Right cardiac atrium (tissue), 5 donors: ENCODE measurements around the gene CAND1. TPM values are rescaled to one million over a fixed set of nuclear protein-coding genes. Genes with fewer than 3 reads are reported as not detected.

Experiments
- ATAC-seq, 2 donors: fragments of 200-7000 bp; cut with Tn5 transposase; one replicate each; pipeline versions ENCODE4 v1.8.0 to v1.9.1; 2020; ENCODE audit warnings: moderate library complexity in 2 of 2, mild to moderate bottlenecking in 1 of 2
- DNase-seq, 3 donors: peaks; one replicate each; pipeline ENCODE4 v3.0.0-alpha.2; 2020
- H3K27ac ChIP-seq: one replicate; pipeline ENCODE4 v1.5.1; 2013; ENCODE audit warnings: mild to moderate bottlenecking, low read length, control low read depth, moderate library complexity
- H3K27me3 ChIP-seq: one replicate; pipeline ENCODE4 v1.6.1; 2013; ENCODE audit not compliant: control insufficient read depth, insufficient read depth
- H3K4me1 ChIP-seq: one replicate; pipeline ENCODE4 v1.6.1; 2013; ENCODE audit warnings: low read length; ENCODE audit not compliant: control insufficient read depth, insufficient read depth
- H3K4me3 ChIP-seq: one replicate; pipeline ENCODE4 v1.5.1; 2013; ENCODE audit warnings: low read length, control low read depth
- H3K9me3 ChIP-seq: one replicate; pipeline ENCODE4 v1.6.1; 2013; ENCODE audit warnings: low read length; ENCODE audit not compliant: control insufficient read depth
- WGBS: extraction: QIAGEN DNeasy Blood & Tissue Kit; methylation state at CpG from one replicate; pipeline ENCODE4 v1.1.7; 2013; 5-methylcytosine and 5-hydroxymethylcytosine counted together
- intact Hi-C, 4 donors: fragments of 100-400 bp; cut with DNase I; formaldehyde crosslinking; loops; one replicate each; pipeline versions ENCODE4 v1.11.0 to v1.14.0; 2022 to 2023
- polyA plus RNA-seq: library from polyadenylated mRNA; stranded (reverse); fragments of 200-250 nt; gene quantifications from one replicate; pipeline ENCODE4 v1.2.3, GENCODE V29; 2013
- total RNA-seq, 4 donors: library from RNA; stranded (reverse); fragmentation: NEBNext Ultra II Directional; extraction: Animal tissue kit (Norgen Biotek cat#: 25700); gene quantifications; one replicate each; pipeline ENCODE4 v1.2.1, GENCODE V29; 2021
- donor health status: healthy with polysubstance abuse.
- donor health status: DM: no; HTN: yes; CAD: no.
- donor health status: DM: no; HTN: no; CAD: no.
- donor health status: DM: no; HTN: yes; CAD: no; lungs with severe emphysema.
- donor health status: DM: yes; HTN: yes; CAD: no.

The CAND1 gene
- total and polyA plus RNA-seq, 5 donors, result 12.9 to 72.6 (median 53.3) TPM

GRCh38 chr12:67280088-67280487 lies 10.9 kb downstream of the CAND1 start:
- 47% methylated on average over 4 of the region's 4 CpGs for WGBS
- Histone ChIP-seq H3K4me1 (peaks cover 2% of the 10 kb centered on the region), H3K27me3 (no peaks in the 10 kb centered on the region), H3K9me3 (no peaks in the 10 kb centered on the region), H3K4me3 (no peak overlapping the region), H3K27ac (no peak overlapping the region)
- intact Hi-C loops, result no loop called here
- DNase-seq (no peak), ATAC-seq (no peak)

GRCh38 chr12:67280572-67280971 lies 11.4 kb downstream of the CAND1 start:
- intact Hi-C loops, result no loop called here
- Histone ChIP-seq H3K27ac (no peak overlapping the region), H3K27me3 (no peaks in the 10 kb centered on the region), H3K9me3 (no peaks in the 10 kb centered on the region), H3K4me3 (no peak overlapping the region), H3K4me1 (peaks cover 2% of the 10 kb centered on the region)
- WGBS, result 16% methylated on average over 2 of the region's 2 CpGs
- DNase-seq (no peak), ATAC-seq (no peak)

GRCh38 chr12:67284561-67284960 lies 15.4 kb downstream of the CAND1 start:
- 97% methylated on average over 2 of the region's 2 CpGs for WGBS
- intact Hi-C loops, result no loop called here
- H3K4me3 ChIP-seq, result no peak overlapping the region
- H3K27ac ChIP-seq, result no peak overlapping the region
- H3K9me3 ChIP-seq, result no peaks in the 10 kb centered on the region
- DNase-seq (no peak), ATAC-seq (no peak)
- no peaks in the 10 kb centered on the region for H3K27me3 ChIP-seq
- peaks cover 2% of the 10 kb centered on the region for H3K4me1 ChIP-seq

- no peaks in the 10 kb centered on the region for H3K27me3 ChIP-seq
- no peak for ATAC-seq
- no peak overlapping the region for H3K4me3 ChIP-seq
- H3K27ac ChIP-seq, result no peak overlapping the region
- 97% methylated on average over 5 of the region's 5 CpGs for WGBS
- peaks cover 3% of the 10 kb centered on the region for H3K4me1 ChIP-seq
- DNase-seq, result no peak
- no peaks in the 10 kb centered on the region for H3K9me3 ChIP-seq
- intact Hi-C loops, result no loop called here
Observed at GRCh38 chr12:67286257-67286656, 17.1 kb downstream of the CAND1 start.

GRCh38 chr12:67287311-67287710 lies 18.2 kb downstream of the CAND1 start:
- ATAC-seq (no peak), DNase-seq (no peak)
- Histone ChIP-seq H3K27ac (no peak overlapping the region), H3K27me3 (no peaks in the 10 kb centered on the region), H3K4me1 (peaks cover 3% of the 10 kb centered on the region), H3K9me3 (no peaks in the 10 kb centered on the region), H3K4me3 (no peak overlapping the region)
- intact Hi-C loops, result no loop called here
- 91% methylated on average over 5 of the region's 5 CpGs for WGBS

- no peak for ATAC-seq
- H3K27me3 ChIP-seq, result no peaks in the 10 kb centered on the region
Observed at GRCh38 chr12:67288561-67288960, 19.4 kb downstream of the CAND1 start.

GRCh38 chr12:67290378-67290777 lies 21.2 kb downstream of the CAND1 start:
- WGBS, result 95% methylated on average over 2 of the region's 2 CpGs
- H3K4me3 ChIP-seq, result no peak overlapping the region
- ATAC-seq, result no peak
- intact Hi-C loops, result no loop called here
- no peaks in the 10 kb centered on the region for H3K27me3 ChIP-seq
- no peak overlapping the region for H3K27ac ChIP-seq
- peaks cover 3% of the 10 kb centered on the region for H3K4me1 ChIP-seq
- DNase-seq, result no peak
- H3K9me3 ChIP-seq, result no peaks in the 10 kb centered on the region

More at GRCh38 chr12:67288561-67288960, 19.4 kb downstream of the CAND1 start:
- 96% methylated on average over 2 of the region's 2 CpGs for WGBS
- Histone ChIP-seq H3K4me3 (no peak overlapping the region), H3K9me3 (no peaks in the 10 kb centered on the region), H3K4me1 (peaks cover 3% of the 10 kb centered on the region), H3K27ac (no peak overlapping the region)
- no peak for DNase-seq
- intact Hi-C loops, result no loop called here

GRCh38 chr12:67299526-67299925 lies 30.4 kb downstream of the CAND1 start:
- Histone ChIP-seq H3K27me3 (no peaks in the 10 kb centered on the region), H3K27ac (no peak overlapping the region), H3K4me1 (no peaks in the 10 kb centered on the region), H3K9me3 (no peaks in the 10 kb centered on the region), H3K4me3 (no peak overlapping the region)
- intact Hi-C loops, result no loop called here
- ATAC-seq (no peak), DNase-seq (no peak)
- 89% methylated on average over 2 of the region's 2 CpGs for WGBS

GRCh38 chr12:67299926-67300325 lies 30.8 kb downstream of the CAND1 start:
- intact Hi-C loops, result no loop called here
- H3K27ac ChIP-seq, result no peak overlapping the region
- H3K4me3 ChIP-seq, result no peak overlapping the region
- H3K9me3 ChIP-seq, result no peaks in the 10 kb centered on the region
- no peaks in the 10 kb centered on the region for H3K4me1 ChIP-seq
- H3K27me3 ChIP-seq, result no peaks in the 10 kb centered on the region
- ATAC-seq (no peak), DNase-seq (no peak)
- WGBS, result 82% methylated on average over 4 of the region's 4 CpGs

GRCh38 chr12:67302162-67302561 lies 33.0 kb downstream of the CAND1 start:
- Histone ChIP-seq H3K27me3 (no peaks in the 10 kb centered on the region), H3K27ac (no peak overlapping the region), H3K9me3 (no peaks in the 10 kb centered on the region), H3K4me1 (no peaks in the 10 kb centered on the region), H3K4me3 (no peak overlapping the region)
- ATAC-seq, result no peak
- intact Hi-C loops, result no loop called here
- 95% methylated on average over 7 of the region's 7 CpGs for WGBS
- DNase-seq, result no peak

GRCh38 chr12:67305544-67305943 lies 36.4 kb downstream of the CAND1 start:
- H3K9me3 ChIP-seq, result no peaks in the 10 kb centered on the region
- ATAC-seq (no peak), DNase-seq (no peak)
- no peaks in the 10 kb centered on the region for H3K27me3 ChIP-seq
- no peak overlapping the region for H3K4me3 ChIP-seq
- no peaks in the 10 kb centered on the region for H3K4me1 ChIP-seq
- intact Hi-C loops, result no loop called here
- WGBS, result 77% methylated on average over 1 of the region's 1 CpG
- no peak overlapping the region for H3K27ac ChIP-seq

GRCh38 chr12:67306712-67307111 lies 37.6 kb downstream of the CAND1 start:
- Histone ChIP-seq H3K27me3 (no peaks in the 10 kb centered on the region), H3K27ac (no peak overlapping the region), H3K4me1 (no peaks in the 10 kb centered on the region), H3K9me3 (no peaks in the 10 kb centered on the region), H3K4me3 (no peak overlapping the region)
- over 99% methylated on average over 2 of the region's 2 CpGs for WGBS
- no peak for ATAC-seq
- no peak for DNase-seq
- intact Hi-C loops, result no loop called here
